GM19023 (cell line): ENCODE measurements around the gene DCAF17.
A peak's percentile ranks its signal among the peaks of the same experiment; 100 is the strongest.

Source experiments
- ATAC-seq: cut with Tn5 transposase; IDR thresholded peaks from one replicate; pipeline ENCODE4 v1.9.1; 2021; ENCODE audit warnings: mild to moderate bottlenecking, moderate library complexity; ENCODE audit not compliant: unreplicated experiment

The DCAF17 gene, protein sequence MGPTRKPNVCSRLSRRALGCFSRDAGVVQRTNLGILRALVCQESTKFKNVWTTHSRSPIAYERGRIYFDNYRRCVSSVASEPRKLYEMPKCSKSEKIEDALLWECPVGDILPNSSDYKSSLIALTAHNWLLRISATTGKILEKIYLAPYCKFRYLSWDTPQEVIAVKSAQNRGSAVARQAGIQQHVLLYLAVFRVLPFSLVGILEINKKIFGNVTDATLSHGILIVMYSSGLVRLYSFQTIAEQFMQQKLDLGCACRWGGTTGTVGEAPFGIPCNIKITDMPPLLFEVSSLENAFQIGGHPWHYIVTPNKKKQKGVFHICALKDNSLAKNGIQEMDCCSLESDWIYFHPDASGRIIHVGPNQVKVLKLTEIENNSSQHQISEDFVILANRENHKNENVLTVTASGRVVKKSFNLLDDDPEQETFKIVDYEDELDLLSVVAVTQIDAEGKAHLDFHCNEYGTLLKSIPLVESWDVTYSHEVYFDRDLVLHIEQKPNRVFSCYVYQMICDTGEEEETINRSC

DNA sequence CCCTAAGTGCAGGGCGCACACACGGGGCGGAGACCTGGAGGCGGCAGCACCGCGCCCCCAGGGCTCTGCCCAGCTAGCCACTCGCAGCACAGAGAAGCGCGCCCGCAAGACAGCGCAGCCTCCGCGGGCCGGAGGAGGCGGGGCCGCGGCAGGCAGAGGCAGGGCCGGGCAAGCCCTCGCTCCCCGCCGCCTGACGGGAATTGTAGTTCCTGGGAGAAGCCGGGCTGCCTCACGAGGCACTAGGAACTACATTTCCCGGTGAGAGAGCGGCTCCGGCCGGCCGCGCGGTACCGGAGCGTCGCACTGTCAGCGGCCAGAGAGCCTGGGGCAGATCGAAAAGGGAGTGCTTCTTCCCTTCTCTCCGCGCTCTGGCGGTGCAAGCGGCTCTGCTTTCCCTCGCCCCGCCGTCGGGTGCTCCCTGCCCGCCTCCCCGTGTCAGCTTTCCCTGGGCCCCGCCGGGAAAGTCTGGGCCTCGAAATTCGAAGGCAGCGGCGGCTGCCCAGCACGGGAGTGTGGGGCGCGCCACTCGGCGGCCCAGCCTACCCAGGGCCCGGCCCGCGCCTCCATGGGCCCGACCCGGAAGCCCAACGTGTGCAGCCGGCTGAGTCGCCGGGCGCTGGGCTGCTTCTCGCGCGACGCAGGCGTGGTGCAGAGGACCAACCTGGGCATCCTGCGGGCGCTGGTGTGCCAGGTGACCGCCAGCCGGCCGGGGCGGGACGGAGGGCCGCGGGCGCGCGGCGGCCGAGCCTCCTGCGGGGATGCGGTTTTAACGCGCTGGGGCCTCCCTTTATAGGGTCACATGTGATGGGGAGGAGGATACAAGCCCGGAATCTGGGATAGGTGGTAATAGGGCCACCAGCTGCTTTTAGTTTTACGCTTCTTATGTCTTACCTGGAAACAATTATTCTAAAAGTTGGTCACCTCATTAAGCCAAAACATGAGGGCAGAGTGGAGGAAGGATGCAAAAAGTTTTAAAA, at the start of gene DCAF17:
Gene DCAF17, plus strand, starts transcription at position 214 of the 977 bp plus-strand sequence. Its CDS starts 352 bp downstream, at position 566.
- ATAC-seq: peak; percentile 92

DNA sequence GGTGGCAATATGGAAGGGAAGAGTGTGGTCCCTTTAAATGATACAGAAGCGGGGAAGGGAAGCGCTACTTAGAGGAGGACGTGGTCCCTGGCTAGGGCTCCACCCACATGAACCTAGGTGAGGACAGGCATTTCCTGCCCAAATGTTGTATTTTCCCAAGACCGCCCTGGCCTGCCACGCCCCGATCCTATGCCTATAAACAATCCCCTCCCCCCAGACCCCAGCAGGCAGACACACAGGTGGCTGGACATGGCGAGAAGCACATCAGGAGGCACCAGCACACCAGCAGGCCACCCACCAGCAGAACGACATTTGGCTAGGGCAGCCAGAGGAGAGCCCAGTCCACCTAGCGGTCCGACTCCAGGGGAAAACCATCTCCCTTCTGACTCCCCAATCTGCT, 47.4 kb upstream of the DCAF17 start:
- no peak for ATAC-seq

DNA sequence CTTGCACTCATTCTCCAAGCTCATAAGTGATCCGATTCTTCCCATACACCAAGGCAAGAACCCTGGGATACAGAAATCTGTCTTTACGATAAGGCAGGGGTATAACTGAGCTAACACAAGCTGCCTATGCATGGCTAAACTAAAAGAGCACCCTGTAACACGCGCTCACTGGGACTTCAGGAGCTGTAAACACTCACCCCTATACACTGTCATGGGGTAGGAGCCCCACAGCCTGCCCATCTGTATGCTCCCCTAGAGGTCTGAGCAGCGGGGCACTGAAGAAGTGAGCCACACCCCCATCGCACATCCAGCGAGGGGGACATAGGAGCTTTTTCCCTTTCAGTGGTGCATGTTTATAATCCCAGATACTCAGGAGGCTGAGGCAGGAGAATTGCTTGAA, 47.0 kb upstream of the DCAF17 start:
- no peak for ATAC-seq

DNA sequence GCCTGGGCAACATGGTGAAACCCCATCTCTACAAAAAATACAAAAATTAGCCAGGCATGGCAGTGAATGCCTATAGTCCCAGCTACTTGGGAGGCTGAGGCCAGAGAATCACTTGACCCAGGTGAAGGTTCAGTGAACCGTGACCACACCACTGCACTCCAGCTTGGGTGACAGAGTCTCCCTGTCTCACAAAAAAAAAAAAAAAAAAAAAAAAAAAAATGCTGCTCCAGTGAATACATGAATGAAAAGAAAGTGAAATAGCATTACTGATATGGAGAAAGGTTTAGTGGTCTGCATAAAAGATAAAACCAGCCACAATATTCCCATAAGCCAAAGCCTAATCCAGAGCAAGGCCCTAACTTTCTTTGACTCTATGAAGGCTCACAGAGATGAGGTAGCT, 44.7 kb upstream of the DCAF17 start:
- ATAC-seq: no peak

DNA sequence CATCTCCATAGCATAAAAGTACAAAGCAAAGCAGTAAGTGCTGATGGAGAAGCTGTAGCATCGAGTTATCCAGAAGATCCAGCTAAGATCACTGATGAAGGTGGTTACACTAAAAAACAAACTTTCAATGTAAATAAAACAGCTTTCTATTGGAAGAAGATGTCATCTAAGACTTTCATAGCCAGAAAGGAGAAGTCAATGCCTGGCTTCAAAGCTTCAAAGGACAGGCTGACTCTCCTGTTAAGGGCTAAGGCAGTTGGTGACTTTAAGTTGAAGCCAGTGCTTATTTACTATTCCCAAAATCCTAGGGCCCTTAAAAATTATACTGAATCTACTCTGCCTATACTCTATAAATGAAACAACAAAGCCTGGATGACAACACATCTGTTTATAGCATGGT, 44.2 kb upstream of the DCAF17 start:
- ATAC-seq: no peak

DNA sequence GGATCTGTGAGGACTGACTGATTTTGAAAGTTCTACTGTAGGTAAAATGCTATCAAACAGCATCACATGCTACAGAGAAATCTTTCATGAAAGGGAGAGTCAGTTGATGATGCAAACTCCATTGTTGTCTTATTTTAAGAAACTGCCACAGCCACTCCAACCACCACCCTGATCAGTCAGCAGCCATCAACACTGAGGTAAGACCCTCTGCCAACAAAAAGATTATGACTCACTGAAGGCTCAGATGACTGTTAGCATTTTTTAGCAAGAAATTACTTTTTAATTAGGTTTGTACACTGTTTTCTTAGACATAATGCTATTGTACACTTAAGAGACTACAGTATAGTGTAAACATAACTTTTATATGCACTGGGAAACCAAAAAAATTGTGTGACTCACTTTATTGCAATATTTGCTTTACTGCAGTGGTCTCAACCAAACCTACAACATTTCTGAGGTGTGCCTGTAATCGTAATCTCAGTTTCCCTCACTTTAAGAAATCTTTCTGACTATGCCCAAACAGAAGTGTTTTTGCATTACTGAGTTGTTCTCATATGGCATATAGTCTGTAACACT, 43.0 kb upstream of the DCAF17 start:
- ATAC-seq: no peak

DNA sequence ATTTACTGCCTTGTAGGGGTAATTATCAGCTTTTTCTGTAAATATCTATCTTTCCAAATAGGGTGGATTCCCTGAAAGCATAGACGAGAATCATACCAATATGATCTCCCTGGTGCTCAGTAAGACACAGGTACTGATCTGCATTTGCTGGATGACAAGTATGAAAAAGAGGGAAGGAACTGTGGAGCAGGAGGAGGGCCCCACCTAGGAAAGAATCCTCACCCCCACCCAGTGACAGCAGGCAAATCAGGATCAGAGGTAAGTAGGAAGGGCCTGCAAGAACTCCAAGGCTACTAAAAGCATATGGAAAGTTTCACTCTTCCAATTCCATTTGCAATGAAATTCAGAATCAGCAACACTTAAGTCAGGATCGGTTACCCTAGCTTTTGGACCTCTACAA, 42.5 kb upstream of the DCAF17 start:
- no peak for ATAC-seq

DNA sequence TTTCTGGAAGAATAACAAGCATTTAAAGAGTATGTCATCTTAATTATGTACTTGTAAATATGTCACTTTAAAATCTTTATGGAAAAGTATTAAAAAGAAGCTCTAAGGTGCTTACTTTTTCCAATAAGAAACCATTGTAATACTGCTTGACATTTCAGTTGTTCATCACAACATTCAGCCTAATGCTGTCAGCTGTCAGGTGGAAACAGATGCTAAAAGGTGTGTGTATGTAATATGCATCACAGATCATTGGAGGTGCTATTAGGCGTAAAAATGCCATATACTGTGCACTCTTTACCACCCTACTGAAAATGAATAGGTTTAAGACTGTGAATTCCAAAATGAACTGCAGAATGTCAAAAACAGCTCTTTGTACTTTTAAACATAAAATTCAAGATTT, 40.5 kb upstream of the DCAF17 start:
- no peak for ATAC-seq

DNA sequence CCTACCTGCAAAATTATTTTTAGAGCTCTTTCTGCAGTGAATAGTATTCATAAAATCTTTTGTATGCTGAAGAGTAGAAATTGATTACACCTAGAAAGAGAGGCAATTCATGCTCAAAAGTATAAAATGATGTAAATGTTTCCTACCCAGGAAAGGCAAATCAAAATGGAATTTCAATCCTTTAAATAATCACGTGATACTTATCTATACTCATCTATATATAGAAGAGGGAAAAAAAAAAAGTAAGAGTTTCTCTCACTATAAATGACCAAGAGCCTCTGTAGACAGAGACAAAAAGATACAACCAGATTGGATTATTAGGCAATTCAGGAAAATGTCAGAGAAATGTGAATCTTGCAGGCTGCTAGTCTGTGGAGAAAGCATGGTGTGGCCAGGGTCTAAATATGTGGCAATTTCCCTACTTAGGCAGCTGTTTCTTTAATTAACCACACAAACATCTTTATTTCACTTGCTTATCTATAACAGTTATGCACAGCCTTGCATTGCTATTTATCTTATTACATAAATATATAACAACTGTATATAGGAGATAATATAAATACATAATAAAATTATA, 39.8 kb upstream of the DCAF17 start:
- no peak for ATAC-seq

DNA sequence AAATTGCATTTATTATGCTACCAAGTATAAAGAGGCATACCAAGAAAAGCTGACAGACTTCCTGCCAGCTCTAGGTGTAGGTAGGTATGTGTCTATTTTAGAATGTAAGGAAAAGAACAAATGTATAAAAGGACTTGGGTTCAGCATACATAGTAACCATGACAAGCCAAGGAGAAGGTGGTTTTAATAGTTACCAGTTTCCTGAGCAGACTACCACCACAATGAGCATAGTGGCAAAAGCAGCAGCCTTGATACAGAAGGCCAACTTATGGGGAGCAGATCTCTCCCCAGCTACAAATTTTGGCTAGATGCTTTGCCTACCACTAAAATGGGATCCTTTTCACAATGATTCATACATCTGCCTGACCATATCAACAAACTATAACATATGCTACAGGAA, 34.7 kb upstream of the DCAF17 start:
- ATAC-seq: no peak

DNA sequence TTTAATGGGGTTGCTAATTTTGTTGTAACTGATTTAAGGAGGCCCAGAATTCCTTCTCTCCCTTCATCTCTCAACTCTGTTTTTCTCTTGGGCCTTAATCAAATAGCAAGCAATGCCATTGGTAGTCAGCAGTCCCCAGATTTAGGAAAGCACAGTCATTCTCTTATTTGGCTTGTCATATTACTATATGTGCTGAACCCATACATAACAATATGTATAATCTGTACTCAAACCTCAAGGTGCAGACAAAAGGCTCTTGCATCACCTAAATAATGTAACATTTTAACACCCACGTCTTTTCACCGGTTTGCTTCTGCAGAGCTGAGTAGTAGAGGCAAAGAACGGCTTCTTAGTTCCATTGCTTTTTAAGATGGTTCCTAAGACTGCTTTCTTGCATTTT, 33.6 kb upstream of the DCAF17 start:
- no peak for ATAC-seq

DNA sequence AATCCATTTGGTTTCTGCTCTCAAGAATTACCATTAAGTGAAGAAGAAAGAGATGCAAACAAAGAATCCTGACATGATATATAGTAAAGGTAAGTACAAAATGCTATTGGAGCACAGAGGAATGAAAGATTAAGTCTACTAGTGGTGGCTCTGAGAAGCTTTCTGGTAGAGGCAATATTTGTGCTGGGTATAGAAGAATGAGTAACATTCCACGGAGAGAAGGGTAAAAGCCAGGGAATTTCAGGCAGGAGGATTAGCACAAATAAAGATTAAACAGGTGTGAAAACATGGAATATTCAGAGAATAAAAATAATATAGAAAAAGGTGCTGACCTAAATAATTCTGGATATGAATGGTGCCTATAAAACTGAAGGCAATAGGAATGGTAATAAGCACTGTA, 32.1 kb upstream of the DCAF17 start:
- ATAC-seq: no peak

DNA sequence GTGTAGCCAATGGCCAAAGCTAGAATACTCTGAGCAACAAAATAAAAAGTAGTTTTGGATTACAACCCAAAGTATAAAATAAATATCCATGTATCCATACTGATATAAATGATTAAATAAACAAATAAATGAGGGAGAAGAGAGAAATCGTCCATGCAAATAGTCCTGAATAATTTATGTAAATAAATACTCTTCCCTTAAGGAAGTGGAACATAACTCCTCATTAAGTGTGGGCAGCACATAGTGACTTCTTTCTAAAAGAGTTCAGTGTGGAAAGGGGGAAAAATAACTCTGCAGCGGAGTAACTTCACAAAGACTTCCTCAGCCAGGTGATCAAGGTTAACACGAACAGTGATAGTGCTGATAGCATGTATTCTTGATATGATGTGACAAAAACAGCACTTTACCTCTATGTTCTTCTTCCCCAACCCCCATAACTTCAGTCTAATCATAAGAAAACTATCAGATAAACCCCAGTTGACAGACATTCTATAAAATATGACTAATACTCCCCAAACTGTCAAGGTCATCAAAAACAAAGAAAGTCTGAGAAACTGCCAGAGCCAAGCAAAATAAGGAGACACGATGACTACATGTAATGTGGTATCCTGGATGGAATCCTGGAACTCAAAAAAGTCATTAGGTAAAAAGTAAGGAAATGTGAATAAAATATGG, 31.0 kb upstream of the DCAF17 start:
- ATAC-seq: no peak

DNA sequence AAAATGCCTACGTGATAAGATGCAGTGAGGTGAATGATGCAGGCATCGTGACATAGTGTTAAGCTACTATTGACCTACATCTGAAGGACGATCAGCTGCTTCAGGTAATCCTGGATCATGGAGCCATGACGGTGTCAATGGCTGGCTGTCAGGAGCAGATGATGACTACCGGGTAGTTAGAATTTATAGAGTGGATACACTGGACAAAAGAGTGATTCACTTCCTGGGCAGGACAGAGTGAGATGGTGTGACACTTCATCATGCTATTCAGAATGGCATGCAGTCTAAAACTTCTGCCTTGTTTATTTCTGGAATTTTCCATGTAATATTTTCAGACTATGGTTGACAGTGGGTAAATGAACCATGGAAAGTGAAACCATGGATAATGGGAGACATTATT, 29.8 kb upstream of the DCAF17 start:
- no peak for ATAC-seq

DNA sequence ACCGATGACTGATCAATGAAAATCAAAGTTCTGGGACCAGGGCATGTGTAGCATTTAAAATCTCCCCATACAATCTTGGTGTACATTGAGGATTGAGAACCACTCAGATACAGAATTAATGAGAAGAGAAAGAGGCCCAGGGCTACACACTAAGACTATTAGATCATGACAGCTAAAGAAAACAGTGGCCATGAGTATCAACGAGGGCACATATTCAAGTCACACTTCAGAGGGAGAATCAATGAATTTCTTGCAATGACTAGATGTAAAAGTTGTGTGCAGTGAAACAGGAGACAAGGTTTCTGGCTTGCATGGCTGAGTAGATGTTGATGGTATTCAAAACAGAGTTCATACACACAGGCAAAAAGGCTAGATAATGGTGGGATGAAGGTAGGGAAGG, 29.3 kb upstream of the DCAF17 start:
- no peak for ATAC-seq

DNA sequence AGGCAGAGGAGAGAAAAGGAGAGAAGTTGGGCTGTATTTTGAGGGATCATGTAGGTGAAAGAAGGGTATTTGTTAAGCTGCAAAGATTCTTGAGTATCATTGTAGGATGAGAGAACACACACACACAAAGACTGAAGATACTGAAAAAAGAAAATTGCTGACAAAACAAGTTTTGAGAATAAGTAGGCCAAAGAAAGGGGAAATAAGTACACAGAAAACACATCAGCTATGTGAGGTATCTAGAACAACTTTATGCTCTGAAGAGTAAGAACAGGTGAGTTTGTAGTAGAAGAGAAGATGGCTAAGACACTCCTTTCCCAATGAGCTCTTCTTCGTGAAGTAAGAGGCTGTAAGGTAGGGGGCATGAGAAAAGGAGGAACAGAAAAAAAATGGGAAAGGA, 28.5 kb upstream of the DCAF17 start:
- no peak for ATAC-seq

DNA sequence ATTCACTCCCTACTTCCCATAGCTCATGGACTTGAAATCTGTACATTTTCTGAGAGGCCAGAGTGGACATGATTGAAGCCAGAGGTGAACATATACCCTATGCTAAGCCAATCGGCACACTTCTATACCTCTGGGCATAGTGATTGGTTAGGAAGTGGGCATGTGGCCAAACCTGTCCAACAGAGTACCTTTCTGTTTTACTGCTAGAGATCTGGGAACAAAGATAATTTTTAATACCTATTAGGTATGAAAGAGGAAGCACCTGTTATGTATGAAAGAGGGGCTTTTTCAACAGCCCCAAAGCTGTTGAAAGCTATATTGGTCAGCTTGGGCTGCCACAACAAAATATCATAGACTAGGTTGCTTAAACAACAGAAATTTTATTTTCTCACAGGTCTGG, 28.0 kb upstream of the DCAF17 start:
- ATAC-seq: no peak

DNA sequence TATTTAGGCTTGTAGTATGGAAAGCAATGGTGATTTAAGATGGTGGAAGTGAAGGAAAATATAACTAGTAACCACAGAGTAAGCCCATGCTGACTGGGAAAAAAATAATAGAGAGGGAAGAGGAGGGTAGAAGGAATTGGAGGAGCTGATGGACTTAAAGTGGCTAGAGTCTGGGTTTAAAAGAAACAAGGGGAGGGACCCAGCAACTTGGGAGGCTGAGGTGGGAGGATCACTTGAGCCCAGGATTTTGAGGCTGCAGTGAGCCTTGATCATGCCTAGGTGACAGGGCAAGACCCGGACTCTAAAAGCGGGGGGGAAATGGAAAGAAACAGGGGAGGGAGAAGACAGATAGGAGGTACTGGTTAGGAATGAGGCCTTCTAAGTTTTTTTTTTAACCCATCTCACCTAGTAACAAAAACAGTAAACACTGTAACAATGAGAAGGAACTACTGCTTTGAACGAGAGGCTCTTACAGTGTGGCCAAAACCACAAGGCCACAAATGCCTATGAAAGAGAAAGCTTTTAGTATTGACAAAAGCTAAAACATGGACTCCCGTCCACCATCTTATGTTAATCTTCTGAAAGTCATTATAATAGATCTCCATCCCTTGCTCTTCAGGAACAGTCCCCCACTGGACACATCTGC, 26.9 kb upstream of the DCAF17 start:
- ATAC-seq: peak; percentile 69

DNA sequence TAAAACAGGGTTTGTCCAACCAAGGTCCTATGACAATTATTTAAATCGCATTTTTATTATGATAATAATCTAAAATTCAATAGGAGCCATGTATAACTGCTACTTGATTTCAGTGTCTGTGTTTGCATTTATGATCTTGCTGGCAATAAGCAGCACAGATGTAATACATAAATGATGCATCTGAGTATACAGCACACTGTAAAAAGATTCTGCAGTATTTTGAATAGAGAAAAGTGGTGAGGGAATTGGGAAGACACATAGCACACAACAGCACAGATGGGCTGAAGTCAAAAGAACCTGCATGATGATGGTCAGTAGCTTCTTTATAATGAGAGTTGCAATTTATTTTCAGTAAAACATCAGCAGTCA, 26.4 kb upstream of the DCAF17 start:
- ATAC-seq: no peak

DNA sequence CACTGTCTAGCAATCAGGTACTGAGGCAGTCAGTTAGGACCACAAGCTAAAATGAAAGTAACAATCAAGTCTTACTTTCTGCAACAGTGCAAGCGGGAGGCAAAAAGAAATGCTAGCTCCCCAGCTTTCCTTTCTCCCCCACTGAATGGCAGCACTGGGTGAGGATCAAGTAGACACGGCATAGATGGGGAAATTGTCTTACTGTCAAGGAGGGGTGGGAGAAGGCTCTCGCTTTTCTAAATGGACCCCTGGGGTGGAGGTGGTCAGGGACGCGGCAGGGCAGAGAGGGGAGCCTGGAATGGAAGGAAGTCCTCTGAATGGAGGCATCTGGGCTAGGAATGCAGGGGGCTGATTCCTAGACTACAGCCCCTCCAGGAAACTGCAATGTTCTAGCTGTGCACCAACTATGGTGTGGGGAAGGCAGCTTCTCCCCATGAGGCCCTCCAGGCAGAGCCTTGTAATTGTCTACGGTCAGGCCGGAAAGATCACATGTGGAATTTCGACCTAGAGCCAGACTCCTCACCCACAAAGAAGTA, 24.5 kb upstream of the DCAF17 start:
- no peak for ATAC-seq
